ENCODE data around the gene SSH2. TPM values are rescaled to one million over a fixed set of nuclear protein-coding genes. Genes with fewer than 3 reads are reported as not detected.

SSH2 gene
- total and polyA plus RNA-seq, 7 experiments from 2014 or later, result 33.9 to 109 (median 76.2) TPM

GRCh38 chr17:29663155-29663554, 266.9 kb downstream of the SSH2 start:
- H3K4me3 Mint-ChIP-seq, result no peak overlapping the region
- CTCF ChIA-PET, result interaction anchor here (0.6 to 1.2 kb wide), 4 partner anchors 10 to 217 kb away, joined by 3 read pairs; no protein-coding TSS in a partner anchor
- intact Hi-C loops (cut with micrococcal nuclease), result no loop called here
- Histone ChIP-seq H3K4me3 (ENCODE audit: low read length) (no peak overlapping the region), H3K27ac (ENCODE audit: low read depth, low read length) (no peak overlapping the region), H3K36me3 (ENCODE audit: control insufficient read depth in 2 of 3, insufficient read depth in 3 of 3, low read length in 3 of 3) (peaks cover 6 to 51% (median 11%) of the 10 kb centered on the region in 3 experiments), H3K4me1 (ENCODE audit: control insufficient read depth in 2 of 2, insufficient read depth in 2 of 2, low read length in 2 of 2) (no peaks in the 10 kb centered on the region), H3K9me3 (ENCODE audit: control insufficient read depth in 2 of 3, low read length in 3 of 3) (no peaks in the 10 kb centered on the region), H3K27me3 (ENCODE audit: control insufficient read depth in 2 of 2, insufficient read depth in 2 of 2, low read length in 2 of 2) (no peaks in the 10 kb centered on the region)
- peaks cover 9 to 47% (median 33%) of the 10 kb centered on the region in 5 donors for H3K36me3 Mint-ChIP-seq
- DNase-seq, result no peak
- H3K4me1 Mint-ChIP-seq, result peaks cover 3 to 39% (median 27%) of the 10 kb centered on the region in 7 donors
- peaks cover 0 to 2% (median 0%) of the 10 kb centered on the region in 11 donors for H3K9me3 Mint-ChIP-seq
- H3K27me3 Mint-ChIP-seq, result no peaks in the 10 kb centered on the region
- ATAC-seq, result no peak
- POLR2A ChIA-PET, result no interaction called here
- peak overlapping the region in 5 of 9 donors; percentile 26 to 70 (median 52) for H3K27ac Mint-ChIP-seq

GRCh38 chr17:29661213-29661612, 268.8 kb downstream of the SSH2 start:
- peaks cover 9 to 40% (median 11%) of the 10 kb centered on the region in 3 experiments for H3K36me3 ChIP-seq (ENCODE audit: control insufficient read depth in 2 of 3, insufficient read depth in 3 of 3, low read length in 3 of 3)
- Mint-ChIP-seq H3K27me3 (no peaks in the 10 kb centered on the region), H3K36me3 (peaks cover 9 to 39% (median 24%) of the 10 kb centered on the region in 5 donors), H3K9me3 (peaks cover 0 to 2% (median 0%) of the 10 kb centered on the region in 11 donors), H3K4me1 (peaks cover 3 to 32% (median 21%) of the 10 kb centered on the region in 7 donors), H3K27ac (peak overlapping the region in 5 of 9 donors; percentile 13 to 84 (median 49)), H3K4me3 (peak overlapping the region in 3 of 10 donors; percentile 0 to 28 (median 4))
- ATAC-seq, result no peak
- H3K9me3 ChIP-seq (ENCODE audit: control insufficient read depth in 2 of 3, low read length in 3 of 3), result no peaks in the 10 kb centered on the region
- no peaks in the 10 kb centered on the region for H3K4me1 ChIP-seq (ENCODE audit: control insufficient read depth in 2 of 2, insufficient read depth in 2 of 2, low read length in 2 of 2)
- POLR2A ChIA-PET, result interaction anchor here (0.8 kb wide), 1 partner anchor 13 kb away, joined by 3 read pairs; no protein-coding TSS in a partner anchor
- H3K27me3 ChIP-seq (ENCODE audit: control insufficient read depth in 2 of 2, insufficient read depth in 2 of 2, low read length in 2 of 2), result no peaks in the 10 kb centered on the region
- no peak for DNase-seq
- intact Hi-C loops (cut with micrococcal nuclease), result no loop called here
- H3K4me3 ChIP-seq (ENCODE audit: low read length), result no peak overlapping the region
- CTCF ChIA-PET, result no interaction called here
- no peak overlapping the region for H3K27ac ChIP-seq (ENCODE audit: low read depth, low read length)

- no peaks in the 10 kb centered on the region for H3K27me3 Mint-ChIP-seq
- POLR2A ChIA-PET, result no interaction called here
- no peaks in the 10 kb centered on the region for H3K9me3 ChIP-seq (ENCODE audit: control insufficient read depth in 2 of 3, low read length in 3 of 3)
- CTCF ChIA-PET, result interaction anchor here (2.1 kb wide), 1 partner anchor 120 kb away, joined by 9 read pairs; no protein-coding TSS in a partner anchor
- DNase-seq (peak in 3 of 9 donors; percentile 23 to 36 (median 23)), ATAC-seq (no peak)
- no peak overlapping the region for H3K4me3 ChIP-seq (ENCODE audit: low read length)
- no peaks in the 10 kb centered on the region for H3K4me1 ChIP-seq (ENCODE audit: control insufficient read depth in 2 of 2, insufficient read depth in 2 of 2, low read length in 2 of 2)
- H3K36me3 ChIP-seq (ENCODE audit: control insufficient read depth in 2 of 3, insufficient read depth in 3 of 3, low read length in 3 of 3), result peaks cover 8 to 39% (median 8%) of the 10 kb centered on the region in 3 experiments
- peaks cover 0 to 2% (median 0%) of the 10 kb centered on the region in 11 donors for H3K9me3 Mint-ChIP-seq
- intact Hi-C loops (cut with micrococcal nuclease), result no loop called here
- no peaks in the 10 kb centered on the region for H3K27me3 ChIP-seq (ENCODE audit: control insufficient read depth in 2 of 2, insufficient read depth in 2 of 2, low read length in 2 of 2)
- peak overlapping the region in 8 of 9 donors; percentile 46 to 84 (median 72) for H3K27ac Mint-ChIP-seq
- peak overlapping the region in 5 of 10 donors; percentile 15 to 46 (median 26) for H3K4me3 Mint-ChIP-seq
- H3K4me1 Mint-ChIP-seq, result peaks cover 3 to 25% (median 16%) of the 10 kb centered on the region in 7 donors
- H3K27ac ChIP-seq (ENCODE audit: low read depth, low read length), result peak overlapping the region; percentile 48
- H3K36me3 Mint-ChIP-seq, result peaks cover 5 to 37% (median 24%) of the 10 kb centered on the region in 5 donors
Observed at GRCh38 chr17:29659155-29659554, 270.9 kb downstream of the SSH2 start.

DNA sequence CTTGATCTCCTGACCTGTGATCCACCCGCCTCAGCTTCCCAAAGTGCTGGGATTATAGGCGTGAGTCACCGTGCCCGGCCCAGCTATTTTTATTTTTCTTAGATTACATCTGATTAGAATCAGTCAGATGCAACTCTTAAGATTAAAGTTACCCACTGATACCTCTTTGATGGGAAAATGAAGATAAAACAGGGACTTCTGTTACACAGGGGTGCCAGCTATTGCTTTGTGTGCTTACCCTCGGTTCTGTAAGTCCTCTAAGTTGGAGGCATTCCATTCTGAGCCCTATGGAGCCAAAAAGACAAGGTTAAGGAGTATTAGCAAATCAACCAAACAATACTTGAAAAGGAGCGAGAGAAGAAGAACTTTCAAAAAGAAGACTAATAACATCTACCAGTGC, 274.7 kb downstream of the SSH2 start:
- CTCF ChIA-PET, result interaction anchor here (0.6 to 2.6 kb wide), 4 partner anchors 38 to 271 kb away, joined by 3 to 13 read pairs (median 4); no protein-coding TSS in a partner anchor
- no peaks in the 10 kb centered on the region for H3K9me3 ChIP-seq (ENCODE audit: control insufficient read depth in 2 of 3, low read length in 3 of 3)
- peaks cover 0 to 22% (median 19%) of the 10 kb centered on the region in 5 donors for H3K36me3 Mint-ChIP-seq
- H3K4me1 ChIP-seq (ENCODE audit: control insufficient read depth in 2 of 2, insufficient read depth in 2 of 2, low read length in 2 of 2), result no peaks in the 10 kb centered on the region
- H3K27me3 Mint-ChIP-seq, result no peaks in the 10 kb centered on the region
- H3K4me3 ChIP-seq (ENCODE audit: low read length), result no peak overlapping the region
- H3K27me3 ChIP-seq (ENCODE audit: control insufficient read depth in 2 of 2, insufficient read depth in 2 of 2, low read length in 2 of 2), result no peaks in the 10 kb centered on the region
- POLR2A ChIA-PET, result interaction anchor here (0.7 kb wide), 1 partner anchor 146 kb away, joined by 3 read pairs; no protein-coding TSS in a partner anchor
- H3K4me3 Mint-ChIP-seq, result no peak overlapping the region
- DNase-seq (no peak), ATAC-seq (no peak)
- intact Hi-C loops (cut with micrococcal nuclease), result no loop called here
- peaks cover 0 to 11% (median 8%) of the 10 kb centered on the region in 7 donors for H3K4me1 Mint-ChIP-seq
- H3K9me3 Mint-ChIP-seq, result no peaks in the 10 kb centered on the region
- H3K27ac ChIP-seq (ENCODE audit: low read depth, low read length), result no peak overlapping the region
- H3K36me3 ChIP-seq (ENCODE audit: control insufficient read depth in 2 of 3, insufficient read depth in 3 of 3, low read length in 3 of 3), result peaks cover 3 to 54% (median 8%) of the 10 kb centered on the region in 3 experiments
- H3K27ac Mint-ChIP-seq, result peak overlapping the region in 3 of 9 donors; percentile 21 to 60 (median 38)

DNA sequence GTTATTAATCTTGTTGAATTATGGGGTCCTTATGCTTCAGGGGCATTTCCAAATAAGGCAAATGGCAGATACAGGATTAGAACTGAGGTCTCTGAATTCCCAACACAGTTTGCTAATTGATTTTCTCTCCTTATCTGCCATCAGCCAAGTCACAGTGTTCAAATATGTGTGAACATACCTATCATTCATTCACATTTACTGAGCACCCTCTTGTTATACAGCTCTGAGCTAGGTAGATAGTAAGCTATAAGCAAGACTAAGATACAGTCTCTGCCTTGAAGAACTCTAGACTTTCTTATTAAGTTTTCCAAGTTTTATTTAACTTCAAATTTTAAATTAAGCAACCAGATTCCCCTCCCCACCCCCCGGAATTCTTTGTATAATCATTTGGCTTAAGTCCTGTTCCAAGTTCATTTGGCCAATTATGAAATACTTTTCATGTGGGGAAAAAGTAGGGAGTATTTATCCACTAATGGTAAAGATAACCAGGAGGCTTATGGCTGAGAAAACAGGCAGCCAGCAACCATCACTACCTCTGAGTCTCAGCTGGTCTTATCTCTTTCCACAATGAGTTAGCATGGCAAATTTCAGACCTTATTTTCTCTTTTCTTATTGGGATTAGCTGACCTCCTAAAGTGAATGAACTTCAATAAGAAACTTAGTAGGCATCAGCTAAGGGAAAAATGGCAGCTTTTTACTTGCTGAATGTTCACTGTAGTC, 275.9 kb downstream of the SSH2 start:
- Histone ChIP-seq H3K4me3 (ENCODE audit: low read length) (no peak overlapping the region), H3K9me3 (ENCODE audit: control insufficient read depth in 2 of 3, low read length in 3 of 3) (no peaks in the 10 kb centered on the region), H3K4me1 (ENCODE audit: control insufficient read depth in 2 of 2, insufficient read depth in 2 of 2, low read length in 2 of 2) (no peaks in the 10 kb centered on the region), H3K27me3 (ENCODE audit: control insufficient read depth in 2 of 2, insufficient read depth in 2 of 2, low read length in 2 of 2) (no peaks in the 10 kb centered on the region), H3K27ac (ENCODE audit: low read depth, low read length) (no peak overlapping the region), H3K36me3 (ENCODE audit: control insufficient read depth in 2 of 3, insufficient read depth in 3 of 3, low read length in 3 of 3) (peaks cover 3 to 62% (median 16%) of the 10 kb centered on the region in 3 experiments)
- ATAC-seq, result no peak
- DNase-seq, result no peak
- intact Hi-C loops (cut with micrococcal nuclease), result no loop called here
- H3K27ac Mint-ChIP-seq, result peak overlapping the region in 3 of 9 donors; percentile 19 to 56 (median 27)
- no peak overlapping the region for H3K4me3 Mint-ChIP-seq
- H3K36me3 Mint-ChIP-seq, result peaks cover 0 to 30% (median 24%) of the 10 kb centered on the region in 5 donors
- no peaks in the 10 kb centered on the region for H3K27me3 Mint-ChIP-seq
- no peaks in the 10 kb centered on the region for H3K9me3 Mint-ChIP-seq
- ChIA-PET CTCF (interaction anchor here (0.6 to 2.6 kb wide), 6 partner anchors 13 to 125 kb away, joined by 3 to 13 read pairs (median 3); no protein-coding TSS in a partner anchor), POLR2A (interaction anchor here (0.7 to 0.9 kb wide), 2 partner anchors 50 to 51 kb away, joined by 3 read pairs; no protein-coding TSS in a partner anchor)
- peaks cover 0 to 6% (median 4%) of the 10 kb centered on the region in 7 donors for H3K4me1 Mint-ChIP-seq

DNA sequence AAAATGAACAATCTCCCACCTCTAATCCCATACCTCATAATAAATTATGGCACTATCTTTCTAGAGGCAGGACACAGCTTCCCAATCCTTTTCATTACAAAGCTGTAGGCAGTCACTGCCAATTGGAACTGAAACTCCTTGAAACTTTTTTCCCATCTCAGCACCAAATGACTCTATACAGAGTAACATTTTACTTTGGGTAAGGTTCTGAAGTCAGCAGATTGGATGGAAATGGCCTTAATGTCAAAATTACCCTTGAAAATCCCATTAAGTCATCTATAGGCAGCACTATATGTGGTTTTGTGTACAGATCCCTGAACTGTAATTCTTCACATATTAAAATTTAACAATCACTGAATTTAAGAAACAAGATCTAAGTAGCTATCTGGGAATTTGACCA, 277.1 kb downstream of the SSH2 start:
- Histone ChIP-seq H3K9me3 (ENCODE audit: control insufficient read depth in 2 of 3, low read length in 3 of 3) (no peaks in the 10 kb centered on the region), H3K4me1 (ENCODE audit: control insufficient read depth in 2 of 2, insufficient read depth in 2 of 2, low read length in 2 of 2) (no peaks in the 10 kb centered on the region), H3K27me3 (ENCODE audit: control insufficient read depth in 2 of 2, insufficient read depth in 2 of 2, low read length in 2 of 2) (no peaks in the 10 kb centered on the region), H3K4me3 (ENCODE audit: low read length) (no peak overlapping the region), H3K27ac (ENCODE audit: low read depth, low read length) (no peak overlapping the region), H3K36me3 (ENCODE audit: control insufficient read depth in 2 of 3, insufficient read depth in 3 of 3, low read length in 3 of 3) (peaks cover 4 to 66% (median 18%) of the 10 kb centered on the region in 3 experiments)
- Mint-ChIP-seq H3K36me3 (peaks cover 4 to 36% (median 27%) of the 10 kb centered on the region in 5 donors), H3K4me1 (peaks cover 0 to 6% (median 0%) of the 10 kb centered on the region in 7 donors), H3K4me3 (no peak overlapping the region), H3K27ac (peak overlapping the region in 4 of 9 donors; percentile 12 to 56 (median 18)), H3K27me3 (no peaks in the 10 kb centered on the region), H3K9me3 (no peaks in the 10 kb centered on the region)
- intact Hi-C loops (cut with micrococcal nuclease), result no loop called here
- no peak for DNase-seq
- ChIA-PET POLR2A (no interaction called here), CTCF (interaction anchor here (1.1 to 2.6 kb wide), 2 partner anchors 12 to 126 kb away, joined by 3 to 13 read pairs; no protein-coding TSS in a partner anchor)
- no peak for ATAC-seq
